NCI-H146 treated with DMSO at 0.1 percent for 48 hours (cell line): ENCODE results near the gene RAB11FIP2.

Experiments
- DNase-seq: peaks from one replicate; lab custom pipeline; 2025; ENCODE audit not compliant: unreplicated experiment; lab: John Stamatoyannopoulos, UW

RAB11FIP2 gene

DNA sequence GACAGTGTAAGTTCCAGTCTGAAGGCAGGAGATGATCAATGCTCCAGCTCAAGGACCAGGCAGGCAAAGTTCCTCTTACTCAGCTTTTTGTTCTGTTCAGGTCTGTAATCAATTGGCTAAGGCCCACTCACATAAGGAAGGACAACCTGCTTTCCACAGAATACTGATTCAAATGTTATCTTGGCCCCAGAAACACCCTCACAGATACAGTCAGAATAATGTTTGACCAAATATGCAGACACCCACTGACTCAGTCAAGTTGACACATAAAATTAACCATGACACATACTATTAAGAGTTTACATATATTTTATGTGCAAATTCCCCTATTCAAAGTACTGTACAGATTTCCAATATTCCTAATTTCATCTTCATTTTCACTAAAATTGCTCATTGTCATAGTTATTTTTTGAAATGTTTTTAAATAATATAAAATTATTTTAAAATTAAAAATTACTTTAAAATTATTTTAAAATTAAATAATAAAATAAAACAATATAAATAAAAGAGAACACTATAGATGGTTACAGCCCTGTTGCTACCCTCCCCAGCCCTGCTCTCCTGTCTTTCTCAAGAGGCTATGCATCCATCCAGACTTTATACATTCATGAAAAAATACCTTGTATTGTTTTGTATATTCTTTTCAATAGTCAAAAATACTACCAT lies 59.4 kb downstream of the RAB11FIP2 start:
- no peak for DNase-seq

DNA sequence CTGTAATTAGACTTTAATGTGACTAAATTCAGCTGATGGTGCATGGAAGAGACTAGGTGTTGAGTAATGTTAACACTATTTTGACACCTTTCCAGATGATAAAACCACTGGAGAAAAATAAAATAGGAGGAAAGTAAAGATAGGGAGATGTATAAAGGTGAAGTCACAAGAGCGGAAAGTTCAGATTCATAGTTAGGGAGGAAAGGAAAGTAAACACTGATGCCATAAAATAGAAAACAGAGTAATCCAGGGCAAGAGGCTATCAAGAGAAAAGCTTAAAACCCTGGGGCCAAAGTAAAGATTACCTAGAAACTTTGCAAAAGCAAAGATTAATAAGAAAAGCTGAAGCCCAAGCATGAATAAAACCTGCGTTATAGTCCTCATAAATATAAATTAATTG lies 62.8 kb downstream of the RAB11FIP2 start:
- no peak for DNase-seq

DNA sequence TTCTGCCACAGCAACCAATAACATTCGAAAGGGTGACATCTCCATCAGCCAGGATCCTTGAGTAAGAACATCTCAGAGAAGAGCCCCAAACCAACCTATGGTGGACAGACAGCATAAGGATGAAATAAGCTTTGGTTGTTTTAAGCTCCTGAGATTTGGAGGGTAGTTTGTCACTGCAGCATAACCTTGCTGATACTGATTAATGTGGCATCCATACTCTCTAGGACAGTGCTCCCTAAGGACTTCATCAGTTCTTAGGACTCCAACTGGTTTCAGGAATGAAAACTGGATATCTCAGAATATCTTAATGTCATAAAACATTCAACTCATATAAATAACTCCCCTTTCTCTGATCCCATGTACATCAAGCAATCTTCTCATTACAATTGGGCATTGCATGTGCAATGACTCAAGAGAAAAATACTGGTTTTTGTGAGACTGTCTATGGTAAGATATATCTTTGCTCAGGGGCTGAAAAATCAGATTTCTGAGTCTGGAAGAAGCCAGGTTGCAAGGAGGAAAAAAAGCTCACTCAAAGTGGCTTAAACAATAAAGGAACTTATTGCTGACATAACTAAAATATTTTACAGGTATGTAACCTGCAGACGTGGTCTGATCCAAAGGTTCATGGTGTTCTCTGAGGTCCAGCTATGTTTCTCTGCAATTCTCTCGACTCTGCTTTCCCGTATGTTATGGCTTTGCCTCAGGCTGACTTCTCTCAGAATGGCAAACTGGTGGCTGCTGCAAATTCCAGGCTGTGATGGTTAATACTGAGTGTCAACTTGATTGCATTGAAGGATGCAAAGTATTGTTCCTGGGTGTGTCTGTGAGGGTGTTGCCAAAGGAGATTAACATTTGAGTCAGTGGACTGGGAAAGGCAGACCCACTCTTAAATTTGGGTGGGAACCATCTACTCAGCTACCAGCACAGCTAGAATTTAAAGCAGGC lies 65.7 kb downstream of the RAB11FIP2 start:
- DNase-seq: no peak

DNA sequence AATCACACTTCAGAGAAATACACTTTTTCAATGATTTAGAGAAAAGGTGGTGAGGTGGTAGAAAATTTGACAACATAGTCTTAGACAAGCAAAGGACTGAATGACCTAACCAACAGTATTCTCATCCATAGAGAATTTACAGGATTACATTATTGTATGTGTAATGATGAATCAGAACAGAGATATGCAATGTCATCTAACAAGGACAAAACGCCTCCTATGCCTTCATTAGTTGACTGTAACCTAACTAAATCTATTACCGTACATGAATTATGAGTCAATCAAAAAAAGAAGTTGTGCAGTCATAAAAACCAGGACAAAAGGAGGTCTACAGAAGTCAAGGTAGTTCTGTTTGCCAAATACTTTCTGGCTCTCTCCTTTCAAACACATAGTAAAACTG lies 66.5 kb downstream of the RAB11FIP2 start:
- no peak for DNase-seq

DNA sequence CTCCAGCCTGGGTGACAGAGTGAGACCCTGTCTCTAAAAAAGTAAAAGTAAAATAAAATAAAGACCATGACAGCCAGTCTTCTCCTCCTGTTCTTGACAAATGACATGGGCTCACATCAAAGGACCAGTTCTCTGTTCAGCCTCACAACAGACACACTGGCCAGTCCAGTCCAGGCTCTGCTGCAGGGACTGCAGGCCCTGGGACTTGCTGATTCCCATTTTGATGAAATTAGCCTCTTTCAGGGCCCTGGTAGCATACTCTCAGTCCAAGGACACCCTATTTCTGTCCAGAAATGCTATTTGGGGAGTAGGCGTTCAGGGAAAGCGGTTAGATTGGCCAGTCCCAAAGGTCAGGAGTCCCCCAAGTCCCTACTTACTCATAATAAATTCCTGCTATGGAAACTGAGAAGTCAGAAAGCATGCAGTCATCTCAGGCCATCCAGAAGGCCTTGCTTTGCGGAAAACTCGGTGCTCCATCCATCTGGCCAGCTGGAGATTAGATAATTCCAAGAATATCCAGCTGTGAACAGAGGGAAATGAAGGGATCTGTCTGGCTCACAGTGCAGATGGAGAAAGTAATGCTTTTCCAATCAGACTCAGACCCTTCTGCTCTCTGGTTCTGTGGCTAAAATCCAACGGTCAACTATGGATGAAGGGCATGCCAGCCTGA lies 74.4 kb downstream of the RAB11FIP2 start:
- no peak for DNase-seq

DNA sequence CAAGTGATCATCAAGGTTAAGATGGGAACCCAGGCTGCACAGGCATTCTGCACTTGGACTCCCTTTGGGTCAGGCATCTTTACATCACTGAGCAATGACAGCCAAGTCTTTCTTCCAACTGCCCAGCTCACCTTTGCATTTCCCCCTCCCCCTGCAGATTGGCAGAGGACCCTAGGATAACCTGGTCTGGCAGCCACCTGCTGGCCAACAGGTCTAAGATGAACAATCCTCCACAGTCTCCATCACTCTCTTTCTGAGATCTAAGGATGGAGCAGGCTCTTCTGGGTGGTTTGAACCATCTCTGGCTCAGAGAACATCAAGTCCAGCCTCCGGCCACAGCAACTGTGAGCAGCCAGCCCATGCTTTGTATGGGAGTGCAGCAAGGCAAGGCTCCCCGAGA lies 75.8 kb downstream of the RAB11FIP2 start:
- DNase-seq: no peak

DNA sequence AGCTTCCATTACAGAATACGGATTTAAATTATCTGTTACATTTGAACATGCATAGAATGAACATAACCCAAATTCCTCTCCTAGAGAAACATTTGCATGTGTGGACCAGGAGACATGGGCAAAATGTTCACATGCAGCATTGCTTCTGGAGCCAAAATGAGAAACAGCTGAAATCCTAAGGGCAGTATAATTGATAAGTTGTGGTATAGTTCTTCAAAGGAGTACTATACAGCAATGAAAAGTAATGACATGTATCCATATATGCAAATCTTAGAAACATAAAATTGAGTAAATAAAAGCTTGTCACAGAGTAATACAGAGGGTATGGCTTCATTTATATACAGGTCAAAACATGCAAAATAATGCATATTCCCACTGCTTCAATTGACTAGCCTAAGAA lies 77.1 kb downstream of the RAB11FIP2 start:
- DNase-seq: no peak

DNA sequence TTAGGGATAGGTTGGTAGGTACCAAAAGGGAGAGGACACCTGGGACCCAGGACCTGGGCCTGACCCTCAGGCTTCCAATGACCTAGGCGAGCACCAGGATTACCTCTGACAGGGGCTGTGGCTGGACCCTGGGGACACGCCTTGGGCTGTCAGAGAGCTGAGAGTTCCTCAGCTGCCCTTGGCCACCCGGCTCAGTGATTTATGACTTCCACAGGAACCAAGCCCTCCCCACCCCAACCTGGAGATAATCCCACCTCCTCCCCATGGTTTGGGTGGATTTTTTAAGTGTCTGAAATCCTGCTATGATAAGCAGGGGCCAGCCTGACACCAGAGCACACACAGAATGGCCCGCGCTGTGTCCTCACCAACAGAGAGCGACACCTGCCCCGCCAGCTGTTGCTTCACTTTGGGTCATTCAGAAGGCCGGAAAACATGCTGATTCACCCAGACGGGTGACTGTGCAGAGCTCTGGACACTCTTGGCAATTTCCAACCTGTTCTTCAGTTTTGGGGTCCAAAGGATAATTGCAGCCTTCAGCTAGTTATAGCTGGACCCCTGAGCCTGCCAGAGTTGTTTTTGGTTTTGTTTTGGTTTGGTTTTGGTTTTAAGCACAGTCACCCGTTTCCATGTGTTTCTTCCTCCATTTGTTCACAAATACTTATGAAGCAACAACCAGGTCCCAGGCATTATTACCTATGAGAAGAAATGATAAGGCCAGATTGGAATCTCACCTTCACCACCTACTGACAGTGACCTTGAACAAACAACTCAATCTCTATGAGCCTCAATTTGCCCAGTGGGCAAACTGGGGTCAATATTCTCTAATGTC lies 78.2 kb downstream of the RAB11FIP2 start:
- DNase-seq: peak; percentile 72

DNA sequence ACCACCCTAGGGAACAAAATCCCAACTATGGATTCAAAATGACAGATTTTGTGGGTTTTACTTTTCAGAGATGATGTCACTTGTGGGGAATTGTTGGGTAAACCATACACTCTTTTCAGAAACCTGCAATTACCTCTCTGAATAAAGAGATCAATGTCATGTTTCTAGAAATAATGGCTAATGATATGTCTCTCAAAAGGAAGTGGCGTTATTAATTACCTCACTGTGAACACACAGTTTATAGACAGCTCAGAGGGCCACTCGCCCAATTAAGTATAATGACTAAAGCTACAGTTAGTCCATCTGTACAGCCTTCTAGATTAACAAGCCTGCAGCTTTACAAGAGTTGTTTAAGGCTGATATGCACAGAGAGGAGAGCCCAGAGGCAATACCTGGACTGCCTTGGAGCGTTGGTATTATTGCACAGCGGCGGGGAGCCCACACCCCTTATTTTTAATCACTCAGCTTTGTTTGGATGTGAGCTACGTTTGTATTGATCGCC lies 79.5 kb downstream of the RAB11FIP2 start:
- DNase-seq: peak; percentile 98

DNA sequence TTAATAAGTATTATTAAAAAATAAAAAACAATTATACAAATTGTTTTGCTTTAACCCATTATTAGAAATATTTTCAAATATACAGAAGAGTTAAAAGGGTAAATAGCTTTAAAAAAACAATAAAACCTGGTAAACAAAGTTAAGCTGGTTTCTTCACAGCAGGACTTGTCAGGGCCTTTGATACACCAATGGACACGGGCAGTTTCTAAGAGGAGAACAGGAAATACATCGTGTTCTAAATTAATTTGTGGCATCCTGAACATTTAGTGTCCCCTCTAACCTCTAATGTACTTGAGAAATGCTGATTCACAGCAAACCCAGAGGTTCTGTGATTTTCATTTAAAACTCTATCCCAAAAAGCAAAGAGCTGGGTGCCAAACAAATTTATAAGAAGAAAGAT lies 80.8 kb downstream of the RAB11FIP2 start:
- DNase-seq: no peak

DNA sequence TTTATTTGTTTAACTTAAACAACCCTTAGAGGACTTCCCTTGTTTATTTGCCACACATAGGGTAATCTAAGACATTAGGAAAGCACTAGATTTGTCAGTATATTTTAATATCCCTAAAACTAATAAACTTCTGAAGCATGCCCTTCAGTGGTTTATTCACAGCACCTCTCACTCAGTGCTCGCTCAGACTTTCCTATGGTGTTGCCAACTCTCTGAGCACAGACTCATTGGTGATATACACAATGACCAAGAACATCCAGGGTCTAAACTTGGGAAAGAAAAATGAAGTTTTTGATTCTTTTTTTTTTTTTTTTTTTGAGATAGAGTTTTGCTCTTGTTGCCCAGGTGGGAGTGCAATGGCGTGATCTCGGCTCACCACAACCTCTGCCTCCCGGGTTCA lies 82.2 kb downstream of the RAB11FIP2 start:
- DNase-seq: no peak

DNA sequence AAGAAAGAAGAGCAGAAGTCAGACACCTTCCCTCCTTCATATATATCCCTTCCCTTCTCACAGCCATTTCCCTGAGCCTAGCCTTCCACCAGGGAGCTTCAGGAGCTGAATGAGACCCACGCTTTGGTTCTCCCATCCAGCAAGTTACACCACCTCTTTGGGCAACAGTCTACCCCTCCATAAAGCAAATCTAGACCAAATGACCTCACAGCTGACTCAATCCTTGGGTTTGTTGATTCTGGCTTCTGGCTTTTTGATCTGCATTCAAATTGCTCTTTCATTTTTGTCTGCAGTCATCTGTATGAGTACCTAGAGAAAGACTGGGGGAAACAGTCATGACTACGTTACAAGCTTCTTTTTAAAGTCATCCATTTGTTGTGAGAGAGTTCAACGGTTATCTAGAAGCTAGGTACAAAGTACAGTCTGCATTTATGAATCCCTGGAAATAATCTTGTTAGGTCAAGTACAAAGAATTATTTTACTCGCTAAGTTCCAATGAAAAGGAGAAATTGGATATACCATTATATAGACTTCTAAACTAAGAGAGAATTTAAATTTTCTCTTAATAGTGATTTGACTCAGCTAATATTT lies 86.3 kb downstream of the RAB11FIP2 start:
- DNase-seq: no peak

DNA sequence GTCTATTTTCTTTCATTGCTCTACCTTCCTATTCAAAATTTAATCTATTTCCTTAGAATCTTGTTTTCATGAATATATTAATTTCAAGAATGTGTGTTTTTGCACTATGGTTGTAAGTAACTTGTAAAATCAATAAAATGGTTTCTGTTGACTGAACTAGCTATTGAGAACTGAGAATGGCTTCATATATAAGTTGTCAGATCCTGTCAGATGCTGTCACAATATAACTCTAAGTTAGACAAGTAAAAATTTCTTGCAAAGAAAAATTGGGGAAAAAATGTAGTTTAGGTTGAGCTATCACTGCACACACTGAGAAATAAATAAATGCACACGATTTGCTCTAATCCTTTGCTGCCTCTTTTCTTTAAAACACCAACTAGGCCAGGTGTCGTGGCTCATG lies 89.8 kb downstream of the RAB11FIP2 start:
- no peak for DNase-seq

DNA sequence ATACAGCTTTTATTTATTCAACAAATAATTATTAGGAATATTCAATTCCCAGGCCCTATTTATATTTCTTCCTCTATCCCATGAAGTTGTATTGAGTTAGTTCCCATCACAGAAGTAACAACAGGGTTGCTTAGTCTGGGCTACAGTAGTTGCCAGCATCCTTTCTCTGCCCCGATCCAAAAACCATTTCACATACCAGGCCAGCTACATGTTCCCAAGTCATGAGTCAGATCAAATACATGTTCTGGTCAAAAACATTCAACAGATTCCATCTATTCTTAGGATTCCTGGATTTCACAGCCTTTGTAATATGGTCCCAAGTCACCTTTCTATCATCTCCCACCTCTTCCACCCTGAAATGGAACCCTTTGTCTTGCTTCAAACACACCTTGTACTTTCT lies 91.6 kb downstream of the RAB11FIP2 start:
- DNase-seq: no peak
